IMR-90 (cell line): ENCODE data around the gene GSTM3. TPM values are rescaled to one million over a fixed set of nuclear protein-coding genes. Genes with fewer than 3 reads are reported as not detected.

Experiments
- ATAC-seq: fragments of 200-7000 bp; cut with Tn5 transposase; 2 replicates; pipeline ENCODE4 v1.9.1; 2020; ENCODE audit warnings: low read depth, mild to moderate bottlenecking, moderate library complexity
- BruUV-seq: library from RNA; stranded (reverse); fragments of 400-500 nt; replicated peaks from 2 replicates; lab custom pipeline; 2021; lab: Mats Ljungman, UMichigan
- CTCF ChIA-PET: fragments of 300-600 bp; formaldehyde crosslinking; extraction: SDS; loops from one replicate; lab custom pipeline; 2021; ENCODE audit warnings: antibody characterized with exemption; lab: Yijun Ruan, JAX
- POLR2A ChIA-PET: fragments of 300-600 bp; sonication (Branson Sonifier 250); formaldehyde crosslinking; loops from one replicate; lab custom pipeline; 2022; ENCODE audit warnings: antibody characterized with exemption; ENCODE audit not compliant: unreplicated experiment; lab: Charles Lee
- DNase-seq: peaks from one replicate; pipeline ENCODE4 v3.0.0; 2013
- H2AFZ ChIP-seq: replicated peaks from 2 replicates; pipeline ENCODE3; 2013; ENCODE audit warnings: low read length, mild to moderate bottlenecking; ENCODE audit not compliant: poor library complexity
- H2AK5ac ChIP-seq: 2 replicates; pipeline ENCODE4 v1.6.1; 2013; ENCODE audit warnings: low read depth, low read length, inconsistent platforms
- H2AK9ac ChIP-seq: replicated peaks from 2 replicates; pipeline ENCODE3; 2013; ENCODE audit warnings: mild to moderate bottlenecking, low read depth, low read length, moderate library complexity; ENCODE audit not compliant: poor library complexity
- H2BK120ac ChIP-seq: 2 replicates; pipeline ENCODE4 v1.6.1; 2013; ENCODE audit warnings: low read depth, low read length, inconsistent platforms
- H2BK15ac ChIP-seq: 3 replicates; pipeline ENCODE4 v1.6.1; 2013; ENCODE audit warnings: low read depth, low read length, inconsistent platforms
- H2BK20ac ChIP-seq: 2 replicates; pipeline ENCODE4 v1.6.1; 2013; ENCODE audit warnings: low read depth, mild to moderate bottlenecking, inconsistent platforms, low read length, moderate library complexity
- H2BK5ac ChIP-seq: 2 replicates; pipeline ENCODE4 v1.6.1; 2013; ENCODE audit warnings: mild to moderate bottlenecking, low read depth, low read length, inconsistent platforms; ENCODE audit not compliant: poor library complexity, severe bottlenecking
- H3K14ac ChIP-seq: replicated peaks from 2 replicates; pipeline ENCODE4 v1.6.1; 2013; ENCODE audit warnings: low read depth, low read length, inconsistent platforms
- H3K18ac ChIP-seq: 2 replicates; pipeline ENCODE4 v1.6.1; 2013; ENCODE audit warnings: low read depth, low read length, control low read depth
- H3K23ac ChIP-seq: 2 replicates; pipeline ENCODE4 v1.6.1; 2013; ENCODE audit warnings: low read depth, low read length, inconsistent platforms
- H3K27ac ChIP-seq: 2 replicates; pipeline ENCODE4 v1.5.1; 2013; ENCODE audit warnings: mild to moderate bottlenecking, control low read depth, low read length; ENCODE audit not compliant: insufficient read depth
- H3K27me3 ChIP-seq: 2 replicates; pipeline ENCODE4 v1.6.1; 2013; ENCODE audit warnings: low read length; ENCODE audit not compliant: control insufficient read depth, insufficient read depth
- H3K36me3 ChIP-seq: 2 replicates; pipeline ENCODE4 v1.6.1; 2013; ENCODE audit warnings: low read length, mixed read lengths; ENCODE audit not compliant: control insufficient read depth, insufficient read depth
- H3K4ac ChIP-seq: 2 replicates; pipeline ENCODE4 v1.6.1; 2013; ENCODE audit warnings: low read depth, low read length, inconsistent platforms
- H3K4me1 ChIP-seq: 2 replicates; pipeline ENCODE4 v1.6.1; 2013; ENCODE audit warnings: low read length, mixed read lengths; ENCODE audit not compliant: control insufficient read depth, insufficient read depth
- H3K4me2 ChIP-seq: 2 replicates; pipeline ENCODE4 v1.6.1; 2013; ENCODE audit warnings: low read depth, mild to moderate bottlenecking, control low read depth, low read length, moderate library complexity
- H3K4me3 ChIP-seq: 2 replicates; pipeline ENCODE4 v1.5.1; 2013; ENCODE audit warnings: low read depth, mild to moderate bottlenecking, control low read depth, low read length, moderate library complexity; ENCODE audit not compliant: insufficient read depth
- H3K56ac ChIP-seq: 2 replicates; pipeline ENCODE4 v1.6.1; 2013; ENCODE audit warnings: low read length, inconsistent platforms; ENCODE audit not compliant: insufficient read depth; ENCODE audit errors: extremely low read depth
- H3K79me1 ChIP-seq, 2 experiments: 2 replicates each; pipeline ENCODE4 v1.6.1; 2013; ENCODE audit warnings: low read length in 2 of 2, inconsistent platforms in 1 of 2, low read depth in 1 of 2
- H3K9ac ChIP-seq: 2 replicates; pipeline ENCODE4 v1.6.1; 2013; ENCODE audit warnings: low read depth, low read length, control low read depth
- H3K9me1 ChIP-seq: 2 replicates; pipeline ENCODE4 v1.6.1; 2013; ENCODE audit warnings: low read length, inconsistent platforms; ENCODE audit not compliant: insufficient read depth
- H3K9me3 ChIP-seq: 2 replicates; pipeline ENCODE4 v1.6.1; 2013; ENCODE audit warnings: low read length; ENCODE audit not compliant: control insufficient read depth, insufficient read depth
- H4K20me1 ChIP-seq: 2 replicates; pipeline ENCODE4 v1.6.1; 2013; ENCODE audit warnings: low read length, inconsistent platforms; ENCODE audit not compliant: insufficient read depth
- H4K5ac ChIP-seq: 2 replicates; pipeline ENCODE4 v1.6.1; 2013; ENCODE audit warnings: mild to moderate bottlenecking, low read depth, low read length, control low read depth
- H4K8ac ChIP-seq, 2 experiments: 2 replicates each; pipeline ENCODE4 v1.6.1; 2013; ENCODE audit warnings: low read depth in 2 of 2, low read length in 2 of 2, control low read depth in 1 of 2, inconsistent platforms in 1 of 2
- H4K91ac ChIP-seq: 2 replicates; pipeline ENCODE4 v1.6.1; 2013; ENCODE audit warnings: low read depth, low read length, inconsistent platforms; ENCODE audit not compliant: insufficient read depth
- WGBS, 2 experiments: methylation state at CpG; one replicate each; pipeline versions ENCODE4 v1.1.5 to v1.1.7; 2013; ENCODE audit warnings: missing lambda C conversion rate in 2 of 2; ENCODE audit not compliant: insufficient read length in 1 of 2; ENCODE audit errors: extremely low coverage in 2 of 2; 5-methylcytosine and 5-hydroxymethylcytosine counted together
- dilution Hi-C: fragments of 300-500 bp; cut with HindIII; formaldehyde crosslinking; loops from one replicate; pipeline ENCODE4 v1.14.3; 2018; ENCODE audit warnings: low sequenced_read_pairs; ENCODE audit not compliant: unreplicated experiment
- in situ Hi-C: fragments of 300-500 bp; cut with MboI; formaldehyde crosslinking; loops from 3 replicates; pipeline ENCODE4 v1.14.3; 2019; ENCODE audit warnings: low sequenced_read_pairs, inconsistent platforms, mixed read lengths
- intact Hi-C: fragments of 100-400 bp; cut with micrococcal nuclease; formaldehyde crosslinking; loops from 2 replicates; pipeline ENCODE4 v1.10.0; 2022
- polyA plus RNA-seq, 3 experiments: library from polyadenylated mRNA; depleted of rRNA; stranded (reverse); fragments of >200 nt; gene quantifications; 2 replicates each; pipeline ENCODE4 v1.2.3, GENCODE V29; 2012; ENCODE audit warnings: low replicate concordance in 1 of 3
- total RNA-seq: library from RNA; depleted of rRNA; stranded (reverse); fragments of >200 nt; gene quantifications from 2 replicates; pipeline ENCODE4 v1.2.3, GENCODE V29; 2012
- TF ChIP-seq, protein P1 (sequence below): fragments of 150-350 bp; IDR thresholded peaks from 2 replicates; pipeline ENCODE4 v1.6.1; 2016; ENCODE audit warnings: low read depth, mild to moderate bottlenecking, low read length, moderate library complexity, borderline replicate concordance

GSTM3 gene
- total and polyA plus RNA-seq, 2 of the 4 experiments (the other 2 are of a cell fraction): 102 to 131 TPM

DNA sequence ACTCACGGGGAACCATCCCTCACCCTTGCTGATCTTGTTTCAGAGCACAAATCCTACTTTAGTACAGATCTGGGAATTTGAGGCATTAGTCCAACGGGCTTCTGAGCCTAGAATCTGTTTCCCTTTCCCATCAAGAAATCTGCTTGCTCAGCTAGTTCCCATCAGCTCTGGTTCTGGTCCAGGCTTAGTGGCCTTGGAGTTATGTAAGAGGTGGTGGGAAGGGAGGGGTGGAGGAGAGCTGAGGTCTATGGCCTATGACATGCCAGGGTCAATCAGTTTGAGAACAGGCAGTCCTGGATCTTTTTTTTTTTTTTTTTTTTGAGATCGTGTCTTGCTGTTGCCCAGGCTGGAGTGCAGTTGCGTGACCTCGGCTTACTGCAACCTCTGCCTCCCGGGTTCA, 49.1 kb downstream of the GSTM3 start:
- DNase-seq: no peak
- Histone ChIP-seq H3K4me3 (no peak overlapping the region), H3K9ac (no peak overlapping the region), H3K27ac (no peak overlapping the region), H3K27me3 (no peaks in the 10 kb centered on the region), H2AK5ac (no peak overlapping the region), H3K4ac (no peak overlapping the region), H3K79me1 (no peaks in the 10 kb centered on the region), H3K23ac (no peak overlapping the region), H2AK9ac (no peak overlapping the region), H3K14ac (no peak overlapping the region), H4K91ac (no peak overlapping the region), H4K20me1 (no peaks in the 10 kb centered on the region), H3K18ac (no peak overlapping the region), H2BK15ac (no peak overlapping the region), H2BK20ac (no peak overlapping the region), H4K8ac (no peak overlapping the region), H3K56ac (no peak overlapping the region), H3K4me2 (no peak overlapping the region), H3K36me3 (no peaks in the 10 kb centered on the region), H2BK120ac (no peak overlapping the region), H4K5ac (no peak overlapping the region), H3K9me3 (no peaks in the 10 kb centered on the region), H2BK5ac (no peak overlapping the region), H2AFZ (no peak overlapping the region), H3K9me1 (no peaks in the 10 kb centered on the region), H3K4me1 (no peaks in the 10 kb centered on the region)
- TF ChIP-seq, protein P1, sequence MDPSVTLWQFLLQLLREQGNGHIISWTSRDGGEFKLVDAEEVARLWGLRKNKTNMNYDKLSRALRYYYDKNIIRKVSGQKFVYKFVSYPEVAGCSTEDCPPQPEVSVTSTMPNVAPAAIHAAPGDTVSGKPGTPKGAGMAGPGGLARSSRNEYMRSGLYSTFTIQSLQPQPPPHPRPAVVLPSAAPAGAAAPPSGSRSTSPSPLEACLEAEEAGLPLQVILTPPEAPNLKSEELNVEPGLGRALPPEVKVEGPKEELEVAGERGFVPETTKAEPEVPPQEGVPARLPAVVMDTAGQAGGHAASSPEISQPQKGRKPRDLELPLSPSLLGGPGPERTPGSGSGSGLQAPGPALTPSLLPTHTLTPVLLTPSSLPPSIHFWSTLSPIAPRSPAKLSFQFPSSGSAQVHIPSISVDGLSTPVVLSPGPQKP: no peak
- intact Hi-C loops: no loop called here
- no CpG with 5 or more reads among the region's 6 CpGs for WGBS, 2 experiments
- dilution Hi-C loops: no loop called here
- ChIA-PET POLR2A (no interaction called here), CTCF (no interaction called here)
- in situ Hi-C loops: no loop called here
- BruUV-seq: no TSS peak
- no peak for ATAC-seq
